ENCODE measurements around the gene GYS2. TPM values are rescaled to one million over a fixed set of nuclear protein-coding genes. Genes with fewer than 3 reads are reported as not detected.

The GYS2 gene
- total RNA-seq, 1 donor from 2014 or later, result not detected

DNA sequence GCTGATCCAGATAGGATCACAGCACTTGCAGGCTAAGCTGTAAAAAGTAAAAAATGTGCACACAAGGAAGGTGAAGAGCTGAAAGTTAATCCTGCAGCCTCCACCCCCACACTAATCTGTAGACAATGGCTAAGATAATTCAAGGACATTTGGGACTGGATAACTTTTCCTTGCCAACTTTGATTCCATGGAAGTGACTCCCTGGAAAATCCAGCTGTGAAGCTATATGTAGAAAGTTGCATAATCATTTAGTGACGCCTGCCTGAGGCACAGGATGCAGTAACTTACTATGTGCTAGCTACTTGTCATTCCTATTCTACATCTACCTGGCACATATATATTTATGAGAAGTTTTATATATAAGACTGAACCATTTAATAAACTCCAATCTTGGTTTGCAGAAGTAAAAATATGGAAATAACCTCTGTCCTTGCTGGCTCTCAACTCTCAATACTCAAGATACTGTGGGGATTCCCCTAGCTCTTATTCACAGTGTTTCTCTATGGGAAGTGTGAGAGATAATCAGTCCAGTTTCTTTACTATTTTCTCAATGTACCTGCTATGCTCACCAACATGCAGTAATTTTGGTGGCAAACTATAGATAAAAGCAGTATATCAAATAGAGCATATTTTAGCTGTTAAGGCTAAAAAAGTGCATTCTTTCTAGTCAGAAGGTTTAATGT is 38.2 kb upstream of the GYS2 start:
- no peak overlapping the region for H3K4me3 Mint-ChIP-seq (ENCODE audit: unreplicated experiment)
- H3K9me3 Mint-ChIP-seq (ENCODE audit: unreplicated experiment), result no peaks in the 10 kb centered on the region

DNA sequence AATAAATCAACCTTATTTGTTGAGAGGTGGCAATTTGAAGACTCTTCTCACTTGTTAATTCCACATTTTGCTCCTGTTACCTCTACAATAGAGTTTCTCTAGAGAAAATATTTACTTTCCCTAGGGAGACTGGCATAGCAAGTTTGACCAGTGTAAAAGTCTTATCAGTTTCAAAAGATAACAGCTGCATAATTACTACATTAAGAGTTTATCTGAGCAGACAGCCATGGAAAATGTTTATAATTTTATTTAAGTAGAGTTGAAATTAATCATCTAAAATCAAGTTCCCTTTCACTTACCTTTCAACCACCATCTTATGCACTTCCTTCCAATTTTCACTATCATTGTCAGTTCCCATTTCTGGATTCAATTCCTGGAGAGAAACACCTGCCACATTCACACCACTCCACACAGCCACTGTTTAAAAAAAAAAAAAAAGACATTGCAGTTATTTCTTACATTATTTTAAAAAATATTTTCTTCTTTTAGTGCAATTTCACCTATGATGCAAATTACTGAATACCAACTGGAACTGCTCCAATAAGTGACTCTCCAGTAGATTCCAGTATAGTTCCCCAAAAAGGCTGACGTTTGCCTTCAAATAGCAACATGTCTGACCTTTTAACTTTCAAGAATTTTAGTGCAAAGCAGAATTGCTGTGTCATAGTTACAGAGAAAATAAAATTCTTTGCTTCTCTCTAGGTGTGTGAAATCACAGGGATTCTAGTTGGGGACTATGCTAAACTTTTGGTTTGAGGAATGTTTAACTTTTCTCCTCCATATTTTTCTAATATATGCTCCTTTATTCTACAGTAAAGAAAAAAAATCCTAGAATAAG is 33.6 kb upstream of the GYS2 start:
- Mint-ChIP-seq H3K4me1 (ENCODE audit: low read depth, unreplicated experiment) (no peaks in the 10 kb centered on the region), H3K9me3 (ENCODE audit: unreplicated experiment) (no peaks in the 10 kb centered on the region), H3K4me3 (ENCODE audit: unreplicated experiment) (no peak overlapping the region), H3K27me3 (ENCODE audit: unreplicated experiment) (no peaks in the 10 kb centered on the region), H3K36me3 (ENCODE audit: unreplicated experiment) (no peaks in the 10 kb centered on the region), H3K27ac (ENCODE audit: unreplicated experiment) (no peak overlapping the region)
- no peak for DNase-seq
- TF ChIP-seq, protein P1, sequence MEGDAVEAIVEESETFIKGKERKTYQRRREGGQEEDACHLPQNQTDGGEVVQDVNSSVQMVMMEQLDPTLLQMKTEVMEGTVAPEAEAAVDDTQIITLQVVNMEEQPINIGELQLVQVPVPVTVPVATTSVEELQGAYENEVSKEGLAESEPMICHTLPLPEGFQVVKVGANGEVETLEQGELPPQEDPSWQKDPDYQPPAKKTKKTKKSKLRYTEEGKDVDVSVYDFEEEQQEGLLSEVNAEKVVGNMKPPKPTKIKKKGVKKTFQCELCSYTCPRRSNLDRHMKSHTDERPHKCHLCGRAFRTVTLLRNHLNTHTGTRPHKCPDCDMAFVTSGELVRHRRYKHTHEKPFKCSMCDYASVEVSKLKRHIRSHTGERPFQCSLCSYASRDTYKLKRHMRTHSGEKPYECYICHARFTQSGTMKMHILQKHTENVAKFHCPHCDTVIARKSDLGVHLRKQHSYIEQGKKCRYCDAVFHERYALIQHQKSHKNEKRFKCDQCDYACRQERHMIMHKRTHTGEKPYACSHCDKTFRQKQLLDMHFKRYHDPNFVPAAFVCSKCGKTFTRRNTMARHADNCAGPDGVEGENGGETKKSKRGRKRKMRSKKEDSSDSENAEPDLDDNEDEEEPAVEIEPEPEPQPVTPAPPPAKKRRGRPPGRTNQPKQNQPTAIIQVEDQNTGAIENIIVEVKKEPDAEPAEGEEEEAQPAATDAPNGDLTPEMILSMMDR (IDR thresholded peaks at IDR 0.05; ENCODE audit: partially characterized antibody, unreplicated experiment), result no peak

More for the DNA sequence above, 38.2 kb upstream of the GYS2 start:
- Mint-ChIP-seq H3K4me1 (ENCODE audit: low read depth, unreplicated experiment) (peaks cover 16% of the 10 kb centered on the region), H3K36me3 (ENCODE audit: unreplicated experiment) (peaks cover 5% of the 10 kb centered on the region), H3K27me3 (ENCODE audit: unreplicated experiment) (no peaks in the 10 kb centered on the region), H3K27ac (ENCODE audit: unreplicated experiment) (no peak overlapping the region)
- TF ChIP-seq, protein P1 (IDR thresholded peaks at IDR 0.05; ENCODE audit: partially characterized antibody, unreplicated experiment), result no peak
- no peak for DNase-seq

- H3K36me3 Mint-ChIP-seq (ENCODE audit: unreplicated experiment), result no peaks in the 10 kb centered on the region
- TF ChIP-seq, protein P1 (IDR thresholded peaks at IDR 0.05; ENCODE audit: partially characterized antibody, unreplicated experiment), result no peak
- H3K27ac Mint-ChIP-seq (ENCODE audit: unreplicated experiment), result no peak overlapping the region
- no peak for DNase-seq
- H3K4me1 Mint-ChIP-seq (ENCODE audit: low read depth, unreplicated experiment), result no peaks in the 10 kb centered on the region
- H3K9me3 Mint-ChIP-seq (ENCODE audit: unreplicated experiment), result no peaks in the 10 kb centered on the region
- H3K4me3 Mint-ChIP-seq (ENCODE audit: unreplicated experiment), result no peak overlapping the region
- no peaks in the 10 kb centered on the region for H3K27me3 Mint-ChIP-seq (ENCODE audit: unreplicated experiment)
Measured at GRCh38 chr12:21634245-21634644, 29.6 kb upstream of the GYS2 start.

- no peak overlapping the region for H3K4me3 Mint-ChIP-seq (ENCODE audit: unreplicated experiment)
- no peaks in the 10 kb centered on the region for H3K9me3 Mint-ChIP-seq (ENCODE audit: unreplicated experiment)
- H3K36me3 Mint-ChIP-seq (ENCODE audit: unreplicated experiment), result no peaks in the 10 kb centered on the region
- H3K27ac Mint-ChIP-seq (ENCODE audit: unreplicated experiment), result no peak overlapping the region
- TF ChIP-seq, protein P1 (IDR thresholded peaks at IDR 0.05; ENCODE audit: partially characterized antibody, unreplicated experiment), result no peak
- no peaks in the 10 kb centered on the region for H3K4me1 Mint-ChIP-seq (ENCODE audit: low read depth, unreplicated experiment)
- H3K27me3 Mint-ChIP-seq (ENCODE audit: unreplicated experiment), result no peaks in the 10 kb centered on the region
- no peak for DNase-seq
Measured at GRCh38 chr12:21631367-21631766, 26.7 kb upstream of the GYS2 start.

DNA sequence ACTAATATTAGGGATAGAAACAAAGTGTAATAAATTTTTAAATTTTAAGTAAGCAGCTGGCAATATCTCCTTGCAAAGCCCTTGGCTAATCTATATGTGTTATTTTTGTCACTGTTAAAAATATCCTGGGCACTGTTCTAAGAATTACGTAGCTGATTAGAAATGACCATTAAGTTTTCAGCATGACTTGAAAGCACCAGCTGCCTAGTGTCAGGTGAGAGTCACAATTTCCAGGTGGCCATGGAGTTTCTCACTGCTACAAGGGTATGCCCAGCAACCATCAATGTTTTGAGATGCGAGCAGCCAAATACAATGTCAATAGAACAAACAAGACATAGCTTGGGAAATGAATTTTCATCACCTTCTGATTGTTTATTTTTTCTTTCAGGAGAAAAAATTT is 23.3 kb upstream of the GYS2 start:
- no peaks in the 10 kb centered on the region for H3K36me3 Mint-ChIP-seq (ENCODE audit: unreplicated experiment)
- TF ChIP-seq, protein P1 (IDR thresholded peaks at IDR 0.05; ENCODE audit: partially characterized antibody, unreplicated experiment), result no peak
- no peak overlapping the region for H3K4me3 Mint-ChIP-seq (ENCODE audit: unreplicated experiment)
- no peak overlapping the region for H3K27ac Mint-ChIP-seq (ENCODE audit: unreplicated experiment)
- no peaks in the 10 kb centered on the region for H3K4me1 Mint-ChIP-seq (ENCODE audit: low read depth, unreplicated experiment)
- no peak for DNase-seq
- H3K9me3 Mint-ChIP-seq (ENCODE audit: unreplicated experiment), result no peaks in the 10 kb centered on the region
- H3K27me3 Mint-ChIP-seq (ENCODE audit: unreplicated experiment), result no peaks in the 10 kb centered on the region
